Upper lobe of left lung (tissue), 6 donors: ENCODE measurements around the gene DUOXA1. TPM values are rescaled to one million over a fixed set of nuclear protein-coding genes. Genes with fewer than 3 reads are reported as not detected.
A peak's percentile ranks its signal among the peaks of the same experiment; 100 is the strongest.

Source experiments
- ATAC-seq, 2 donors: fragments of 200-7000 bp; cut with Tn5 transposase; one replicate each; pipeline ENCODE4 v1.9.1; 2022; ENCODE audit warnings: mild to moderate bottlenecking in 2 of 2, moderate library complexity in 2 of 2; ENCODE audit not compliant: low FRiP score in 2 of 2
- DNase-seq, 2 donors: peaks; one replicate each; pipeline ENCODE4 v3.0.0-alpha.2; 2019 to 2020
- H3K27ac ChIP-seq, 4 donors: fragments of 200-600 bp; sonication (generic); one replicate each; pipeline ENCODE4 v1.5.1; 2016 to 2019
- H3K27me3 ChIP-seq, 4 donors: fragments of 200-600 bp; sonication (generic); one replicate each; pipeline ENCODE4 v1.5.1; 2017 to 2019
- H3K36me3 ChIP-seq, 4 donors: fragments of 200-600 bp; sonication (generic); one replicate each; pipeline ENCODE4 v1.5.1; 2016 to 2019
- H3K4me1 ChIP-seq, 4 donors: fragments of 200-600 bp; sonication (generic); one replicate each; pipeline ENCODE4 v1.5.1; 2018 to 2019
- H3K4me3 ChIP-seq, 4 donors: fragments of 200-600 bp; sonication (generic); one replicate each; pipeline ENCODE4 v1.5.1; 2017 to 2019; ENCODE audit warnings: mild to moderate bottlenecking in 2 of 4, moderate library complexity in 1 of 4
- H3K9me3 ChIP-seq, 4 donors: fragments of 200-600 bp; sonication (generic); one replicate each; pipeline ENCODE4 v1.5.1; 2018 to 2019
- CTCF ChIP-seq, 6 experiments: fragments of 450-650 bp in 4 of 6; fragments of 200-600 bp in 2 of 6; sonication (generic) in 2 of 6; IDR thresholded peaks; one replicate each; pipeline ENCODE4 v1.5.1; 2016 to 2019; ENCODE audit warnings: antibody characterized with exemption in 6 of 6
- EP300 ChIP-seq, 4 donors: sonication (generic); formaldehyde crosslinking; IDR thresholded peaks; one replicate each; pipeline ENCODE4 v1.5.1; 2017; ENCODE audit warnings: antibody characterized with exemption in 4 of 4, control low read depth in 2 of 4
- POLR2A ChIP-seq, 4 donors: fragments of 450-650 bp; IDR thresholded peaks; one replicate each; pipeline ENCODE4 v1.5.1; 2016 to 2017; ENCODE audit warnings: antibody characterized with exemption in 4 of 4, mild to moderate bottlenecking in 2 of 4
- POLR2AphosphoS5 ChIP-seq, 2 donors: sonication (generic); formaldehyde crosslinking; IDR thresholded peaks; one replicate each; pipeline ENCODE4 v1.5.1; 2017; ENCODE audit warnings: antibody characterized with exemption in 2 of 2
- WGBS, 2 donors: methylation state at CpG; one replicate each; pipeline ENCODE4 v1.1.5; 2017 to 2018; 5-methylcytosine and 5-hydroxymethylcytosine counted together
- total RNA-seq, 6 donors: library from RNA; depleted of rRNA in 4 of 6; stranded (reverse); fragments of >200 nt in 4 of 6; gene quantifications; one replicate each; pipeline versions ENCODE4 v1.1.0 to v1.2.1, GENCODE V29; 2016 to 2021
- donor health status: DM: no; HTN: no; CAD: no; lungs with moderate emphysema.
- donor health status: DM: no; HTN: yes; CAD: no; lungs with severe emphysema.

The DUOXA1 gene
- total RNA-seq, 6 donors from 2014 or later = 84.2 to 530 (median 181) TPM

GRCh38 chr15:45121706-45122417 is 7.8 kb downstream of the DUOXA1 start:
- no peak overlapping the region for H3K4me3 ChIP-seq
- peaks cover 0 to 9% (median 3%) of the 10 kb centered on the region in 4 donors for H3K36me3 ChIP-seq
- no peak for TF ChIP-seq POLR2A (IDR thresholded peaks at IDR 0.05)
- TF ChIP-seq EP300 (IDR thresholded peaks at IDR 0.05) = no peak
- TF ChIP-seq POLR2AphosphoS5 (IDR thresholded peaks at IDR 0.05) = no peak
- no peak for TF ChIP-seq CTCF (IDR thresholded peaks at IDR 0.05)
- ATAC-seq = peak in 1 of 2 donors; percentile 40
- no peak for DNase-seq
- WGBS, 2 donors = 52 to 60% methylated on average over 9 of the region's 9 CpGs
- peaks cover 11 to 13% (median 12%) of the 10 kb centered on the region in 4 donors for H3K4me1 ChIP-seq
- no peaks in the 10 kb centered on the region for H3K9me3 ChIP-seq
- H3K27me3 ChIP-seq = peaks cover 0 to 11% (median 5%) of the 10 kb centered on the region in 4 donors
- H3K27ac ChIP-seq = no peak overlapping the region

GRCh38 chr15:45121020-45121419 is 8.7 kb downstream of the DUOXA1 start:
- H3K27ac ChIP-seq = no peak overlapping the region
- H3K4me3 ChIP-seq = no peak overlapping the region
- TF ChIP-seq POLR2AphosphoS5 (IDR thresholded peaks at IDR 0.05) (no peak), POLR2A (IDR thresholded peaks at IDR 0.05) (no peak), EP300 (IDR thresholded peaks at IDR 0.05) (no peak), CTCF (IDR thresholded peaks at IDR 0.05) (no peak)
- no peaks in the 10 kb centered on the region for H3K9me3 ChIP-seq
- 89 to 94% methylated on average over 3 of the region's 3 CpGs for WGBS, 2 donors
- DNase-seq (no peak), ATAC-seq (no peak)
- H3K27me3 ChIP-seq = peaks cover 0 to 19% (median 8%) of the 10 kb centered on the region in 4 donors
- peaks cover 18 to 21% (median 18%) of the 10 kb centered on the region in 4 donors for H3K4me1 ChIP-seq
- H3K36me3 ChIP-seq = peaks cover 0 to 9% (median 3%) of the 10 kb centered on the region in 4 donors

DNA sequence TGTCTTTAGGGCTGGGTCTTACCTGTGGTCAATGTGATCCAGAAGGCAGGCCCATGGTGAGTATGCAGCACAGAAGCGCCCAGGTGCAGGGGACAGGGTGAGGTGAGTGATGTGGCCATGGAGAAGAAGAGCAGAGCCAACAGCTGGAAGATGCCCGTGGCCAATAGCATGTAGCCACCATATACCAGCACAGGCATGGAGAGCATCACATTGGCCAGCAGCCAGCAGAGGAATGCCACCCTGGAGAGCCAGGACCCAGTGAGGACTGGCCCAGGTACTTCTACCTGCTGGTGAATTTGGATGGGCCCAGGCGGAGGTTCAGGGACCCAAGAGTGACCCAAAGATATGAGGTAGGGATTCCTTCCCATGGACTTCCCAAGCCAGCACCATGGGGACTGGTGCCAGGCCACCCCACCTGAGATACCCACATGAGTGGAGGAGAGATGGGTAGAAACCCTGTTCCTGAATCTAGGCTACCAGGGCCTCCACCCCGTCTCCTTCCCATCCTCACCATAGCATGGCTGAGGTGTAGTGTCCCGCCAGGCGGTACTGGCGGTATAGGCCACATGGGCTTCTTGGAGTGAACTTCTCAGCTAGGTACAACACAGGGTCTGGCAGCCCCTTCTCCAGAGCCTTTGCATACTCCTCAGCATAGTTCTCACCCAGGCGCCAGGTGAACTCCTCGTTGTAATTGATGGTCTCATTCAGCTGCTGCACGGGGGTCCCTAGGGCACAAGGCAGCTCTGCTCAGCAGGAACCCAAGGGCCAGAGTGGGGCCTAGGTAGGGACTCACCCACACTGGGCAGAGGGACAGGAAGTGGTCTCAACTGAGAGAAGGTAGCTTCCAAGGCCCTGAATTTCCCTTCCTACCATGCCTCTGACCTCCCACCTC is 9.4 kb downstream of the DUOXA1 start:
- TF ChIP-seq POLR2A (IDR thresholded peaks at IDR 0.05) = no peak
- TF ChIP-seq POLR2AphosphoS5 (IDR thresholded peaks at IDR 0.05) = no peak
- no peak for TF ChIP-seq CTCF (IDR thresholded peaks at IDR 0.05)
- TF ChIP-seq EP300 (IDR thresholded peaks at IDR 0.05) = no peak
- 89 to 95% methylated on average over 4 to 10 of the region's 10 CpGs for WGBS, 2 donors
- H3K9me3 ChIP-seq = no peaks in the 10 kb centered on the region
- peaks cover 18 to 22% (median 18%) of the 10 kb centered on the region in 4 donors for H3K4me1 ChIP-seq
- ATAC-seq (no peak), DNase-seq (no peak)
- peaks cover 0 to 9% (median 3%) of the 10 kb centered on the region in 4 donors for H3K36me3 ChIP-seq
- no peak overlapping the region for H3K4me3 ChIP-seq
- H3K27ac ChIP-seq = no peak overlapping the region
- peaks cover 0 to 21% (median 10%) of the 10 kb centered on the region in 4 donors for H3K27me3 ChIP-seq

- Histone ChIP-seq H3K27me3 (peaks cover 0 to 34% (median 18%) of the 10 kb centered on the region in 4 donors), H3K4me1 (peaks cover 22 to 30% (median 25%) of the 10 kb centered on the region in 4 donors), H3K9me3 (no peaks in the 10 kb centered on the region), H3K4me3 (no peak overlapping the region), H3K27ac (no peak overlapping the region), H3K36me3 (peaks cover 0 to 9% (median 3%) of the 10 kb centered on the region in 4 donors)
- 82 to 89% methylated on average over 5 of the region's 5 CpGs for WGBS, 2 donors
- DNase-seq = no peak
- no peak for ATAC-seq
- TF ChIP-seq EP300 (IDR thresholded peaks at IDR 0.05) = no peak
- no peak for TF ChIP-seq CTCF (IDR thresholded peaks at IDR 0.05)
- TF ChIP-seq POLR2AphosphoS5 (IDR thresholded peaks at IDR 0.05) = no peak
- no peak for TF ChIP-seq POLR2A (IDR thresholded peaks at IDR 0.05)
These were observed 10.7 kb downstream of the DUOXA1 start for GRCh38 chr15:45118996-45119395.
